Measurements from ENCODE around the gene CSF2. TPM values are rescaled to one million over a fixed set of nuclear protein-coding genes. Genes with fewer than 3 reads are reported as not detected.

Gene CSF2
- total RNA-seq, 2 donors from 2014 or later: not detected

DNA sequence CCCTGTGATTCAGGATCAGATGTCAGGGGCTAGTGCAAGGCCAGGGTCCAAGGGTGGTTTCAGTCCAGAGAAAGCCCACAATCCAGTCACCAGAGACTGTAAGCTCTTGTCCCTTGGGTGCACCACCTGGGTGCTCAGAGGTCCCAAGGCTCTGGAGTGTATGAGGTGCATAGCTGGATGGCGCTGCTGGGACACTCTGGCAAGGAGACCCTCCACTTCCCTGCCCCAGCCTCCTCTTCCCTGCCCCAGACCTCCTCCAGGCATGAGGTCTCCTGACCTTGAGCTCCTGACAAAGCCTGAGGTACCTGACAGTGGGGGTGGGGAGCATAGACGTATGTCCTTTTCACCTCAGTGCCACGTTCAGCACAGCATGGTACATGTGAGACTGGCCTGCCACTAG lies 7.0 kb downstream of the CSF2 start:
- no peak for DNase-seq
- intact Hi-C loops (cut with DNase I): no loop called here
- no peak for ATAC-seq

DNA sequence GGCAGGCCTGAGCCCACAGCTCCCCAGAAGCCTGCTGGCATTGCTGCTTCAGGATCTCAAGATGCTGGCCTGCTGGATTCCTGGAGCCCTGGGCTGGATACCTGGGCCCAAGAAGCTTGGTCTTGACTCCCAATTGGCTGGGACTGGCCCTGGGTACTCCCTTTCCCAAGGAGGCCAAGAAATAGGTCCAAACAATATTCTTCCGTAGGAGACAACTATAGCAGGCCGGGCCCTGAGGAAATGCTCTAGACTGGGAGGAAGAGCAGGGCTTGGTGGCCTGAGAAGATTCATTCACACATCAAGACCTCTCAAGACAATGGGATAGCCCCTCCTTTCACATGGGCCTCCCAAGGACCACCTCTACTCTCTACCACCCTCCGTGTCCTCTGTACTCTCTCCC lies 7.9 kb downstream of the CSF2 start:
- no peak for ATAC-seq
- no peak for DNase-seq
- intact Hi-C loops (cut with DNase I): no loop called here

DNA sequence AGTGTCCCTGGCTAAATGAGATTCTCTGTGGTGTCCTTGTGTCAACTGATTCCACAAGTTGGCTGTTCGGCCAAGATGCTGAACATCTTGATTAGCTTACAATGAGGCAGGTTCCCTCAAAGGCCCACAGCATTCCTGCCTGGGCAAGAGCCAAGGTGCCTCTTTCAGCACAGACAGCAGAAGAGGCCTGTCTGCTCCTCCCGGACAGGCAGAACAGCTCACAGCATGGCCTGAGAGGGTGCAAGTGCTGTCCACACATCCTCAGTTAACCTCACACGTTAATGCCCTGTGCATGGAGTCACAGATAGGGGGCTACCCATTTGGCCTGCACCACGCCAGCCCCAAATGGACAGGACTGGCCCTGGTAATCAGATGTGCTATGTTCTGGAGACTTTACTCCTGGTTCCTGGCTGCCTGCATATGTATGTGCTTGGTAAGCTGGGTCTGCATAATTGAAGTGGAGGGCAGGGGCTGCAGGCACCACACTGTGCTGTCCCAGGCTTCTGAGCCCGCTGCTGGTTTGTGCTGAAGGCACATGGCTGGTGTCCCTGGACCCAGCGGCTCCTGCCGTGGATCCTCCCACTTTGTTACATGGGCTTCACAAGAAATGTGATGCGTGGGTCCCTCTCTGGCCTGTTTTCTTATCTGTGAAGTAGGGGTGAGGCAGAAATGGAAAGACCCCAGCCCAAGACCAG lies 8.9 kb downstream of the CSF2 start:
- DNase-seq: no peak
- no peak for ATAC-seq
- intact Hi-C loops (cut with DNase I): no loop called here

DNA sequence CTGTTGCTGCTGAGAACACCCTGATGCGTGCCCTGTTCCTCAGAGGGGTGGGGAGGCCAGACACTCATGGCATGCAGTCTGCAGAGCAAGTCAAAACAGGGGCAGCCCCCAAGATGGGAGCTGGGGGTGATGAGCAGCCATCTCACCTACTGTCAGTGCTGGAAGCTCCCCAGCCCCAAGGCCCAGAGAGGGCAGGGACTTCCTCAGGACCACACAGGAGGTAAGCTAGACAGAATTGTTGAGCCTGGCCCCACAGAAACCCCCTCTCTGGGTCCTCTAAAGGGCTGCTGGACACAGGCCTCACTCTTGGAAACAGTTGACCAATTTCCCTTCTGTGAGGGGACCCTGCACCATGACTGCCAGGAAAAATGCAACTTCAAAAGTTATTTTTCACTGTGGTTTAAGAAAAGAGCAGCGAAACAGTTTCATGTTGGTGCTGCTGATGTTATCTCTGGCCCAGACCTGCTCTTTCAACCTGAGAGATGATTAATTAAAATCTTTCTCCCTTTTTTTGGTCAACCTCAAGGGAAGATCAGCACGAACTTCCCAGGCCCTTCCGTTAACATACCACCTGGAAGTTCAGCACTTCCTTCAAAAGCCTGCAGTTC lies 9.6 kb downstream of the CSF2 start:
- DNase-seq (no peak), ATAC-seq (no peak)
- intact Hi-C loops (cut with DNase I): no loop called here

DNA sequence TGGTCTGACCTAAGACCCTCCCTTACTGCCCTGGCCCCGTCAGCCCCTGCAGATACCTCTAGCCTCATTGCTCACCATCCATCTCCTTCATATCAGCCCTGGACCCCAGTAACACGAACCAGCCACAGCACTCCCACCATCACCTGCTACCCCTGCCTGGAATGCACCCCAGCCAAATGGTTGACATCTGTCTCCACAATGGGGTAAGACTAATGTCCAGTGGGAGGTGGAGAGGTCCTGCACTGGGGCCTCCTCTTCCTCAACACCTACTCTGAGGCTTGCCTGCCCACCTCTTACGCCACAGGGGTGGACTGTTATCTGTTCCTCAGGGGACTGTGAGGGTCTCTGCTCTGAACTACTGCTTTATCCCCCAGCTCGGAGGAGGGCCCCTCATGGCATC lies 12.1 kb downstream of the CSF2 start:
- intact Hi-C loops (cut with DNase I): no loop called here
- no peak for DNase-seq

DNA sequence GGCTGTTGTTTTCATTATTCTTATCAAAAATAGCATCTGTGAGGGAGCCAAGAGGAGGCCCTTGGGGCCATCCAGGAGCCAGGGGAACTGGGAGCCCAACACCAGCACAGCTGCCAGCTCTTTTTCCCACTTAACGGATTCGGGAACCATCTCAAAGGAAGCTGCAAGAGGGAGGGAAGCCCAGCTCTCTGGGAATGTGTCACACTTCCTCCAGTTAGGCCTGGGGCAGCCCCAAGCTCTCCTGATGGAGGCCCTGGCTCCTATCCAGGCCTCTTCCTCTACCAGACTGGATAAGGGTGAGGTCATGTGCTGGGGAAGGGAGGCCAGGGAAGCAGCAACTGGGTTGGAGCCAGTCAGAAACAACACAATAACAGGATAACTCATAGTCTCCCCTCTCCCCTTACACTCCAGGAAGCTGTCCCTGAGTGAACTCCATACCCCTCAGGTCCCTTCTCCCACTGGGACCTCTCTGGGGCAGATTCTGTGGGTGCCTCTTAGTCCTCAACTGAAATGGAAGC lies 12.7 kb downstream of the CSF2 start:
- peak; percentile 89 to 95 for ATAC-seq
- DNase-seq: peak; percentile 88
- intact Hi-C loops (cut with DNase I): no loop called here

More for the DNA sequence above, 12.1 kb downstream of the CSF2 start:
- no peak for ATAC-seq

DNA sequence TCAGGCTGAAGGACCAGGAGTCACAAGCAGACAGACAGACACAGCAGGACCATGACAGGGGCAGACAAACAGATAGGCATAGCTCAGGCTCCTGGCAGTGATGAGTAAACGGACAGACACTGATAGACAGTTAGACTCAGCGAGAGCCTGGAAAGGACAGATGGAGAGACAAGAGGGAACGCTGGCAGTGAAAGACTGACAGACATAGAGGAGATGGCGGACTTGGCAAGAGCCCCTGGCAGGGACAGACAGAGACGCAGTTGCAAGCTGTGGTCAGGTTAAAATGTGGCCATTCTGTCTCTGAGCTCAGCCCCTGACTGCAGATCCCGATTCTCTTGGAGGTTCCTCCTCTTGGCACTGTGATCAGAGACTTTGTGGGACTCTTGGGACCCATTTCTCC lies 13.6 kb downstream of the CSF2 start:
- intact Hi-C loops (cut with DNase I): no loop called here
- DNase-seq (no peak), ATAC-seq (no peak)

DNA sequence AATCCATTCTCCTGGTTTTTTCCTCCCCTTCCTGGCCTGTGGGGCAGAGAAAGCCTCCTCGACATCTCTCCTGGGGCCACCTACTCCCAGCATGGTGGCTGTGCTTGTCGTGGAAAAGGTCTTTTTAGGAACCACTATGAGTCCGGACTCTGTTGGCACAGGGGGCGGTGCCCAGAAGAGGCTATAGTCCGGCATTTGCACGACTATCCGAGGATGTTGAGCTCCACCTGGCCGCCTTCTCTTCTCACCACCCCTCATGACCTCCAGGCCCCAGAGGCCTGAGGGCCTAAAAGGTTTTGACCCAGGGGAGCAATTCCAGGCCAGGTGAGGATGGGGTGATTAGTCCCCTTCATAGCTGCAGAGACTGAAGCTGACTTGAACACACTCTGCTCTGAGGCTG lies 14.1 kb downstream of the CSF2 start:
- DNase-seq (no peak), ATAC-seq (no peak)
- intact Hi-C loops (cut with DNase I): no loop called here

DNA sequence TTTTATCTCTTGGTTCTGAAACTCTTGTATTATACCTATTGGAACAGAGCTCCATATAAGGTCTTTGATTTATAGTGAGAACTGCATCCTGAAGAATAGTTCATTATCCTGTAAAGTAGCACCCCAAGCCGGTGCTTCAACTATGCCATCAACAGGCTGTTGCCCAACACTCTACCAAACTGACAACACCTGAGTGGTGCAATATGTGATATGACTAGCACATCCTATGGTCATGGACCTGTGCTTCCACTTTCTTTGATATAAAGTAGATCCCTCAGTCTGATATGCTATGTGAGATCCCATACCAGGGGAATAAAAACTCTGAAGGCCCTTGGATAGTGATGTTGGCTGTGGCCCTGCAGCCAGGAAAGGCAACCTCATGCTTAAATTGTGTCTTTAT lies 15.8 kb downstream of the CSF2 start:
- ATAC-seq (no peak), DNase-seq (no peak)
- intact Hi-C loops (cut with DNase I): no loop called here

DNA sequence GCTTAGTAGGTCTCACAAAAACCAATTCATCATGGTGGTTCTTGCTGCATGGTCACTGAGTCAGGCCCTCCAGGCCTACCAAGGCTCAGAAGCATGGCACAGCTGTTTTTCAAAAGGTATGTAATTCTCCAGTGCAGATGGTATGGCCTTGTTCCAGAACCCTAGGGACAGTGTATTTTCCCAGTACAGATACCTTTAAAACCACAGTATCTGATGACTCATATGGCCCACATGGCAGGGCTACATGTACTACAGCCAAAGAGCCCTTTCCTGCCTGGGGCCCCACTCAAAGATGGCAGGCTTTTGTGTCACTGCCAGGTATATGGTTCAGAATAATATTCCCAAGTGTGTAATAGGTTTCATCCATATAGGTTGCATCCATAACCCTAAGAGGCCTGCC lies 16.5 kb downstream of the CSF2 start:
- DNase-seq (no peak), ATAC-seq (no peak)
- intact Hi-C loops (cut with DNase I): no loop called here

DNA sequence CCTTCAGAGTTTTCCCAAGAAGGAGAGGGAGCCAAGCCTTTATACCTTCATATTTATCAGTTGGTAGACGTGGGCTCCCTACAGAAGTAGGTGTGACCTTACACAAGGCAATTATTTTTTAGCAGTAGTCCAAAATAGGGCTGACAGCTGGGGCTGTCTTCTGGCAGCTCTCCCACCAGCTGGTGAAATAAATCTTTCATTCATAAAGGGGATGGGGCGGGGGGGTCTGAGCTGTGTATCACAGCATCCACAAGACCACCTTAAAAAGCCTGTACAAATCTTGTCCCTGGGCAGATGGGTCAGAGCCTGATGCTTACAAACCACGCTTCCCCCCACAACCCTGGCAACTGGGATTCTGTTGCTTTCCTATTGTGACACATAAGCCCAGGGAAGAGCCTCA lies 19.7 kb downstream of the CSF2 start:
- intact Hi-C loops (cut with DNase I): no loop called here
- DNase-seq (no peak), ATAC-seq (no peak)

DNA sequence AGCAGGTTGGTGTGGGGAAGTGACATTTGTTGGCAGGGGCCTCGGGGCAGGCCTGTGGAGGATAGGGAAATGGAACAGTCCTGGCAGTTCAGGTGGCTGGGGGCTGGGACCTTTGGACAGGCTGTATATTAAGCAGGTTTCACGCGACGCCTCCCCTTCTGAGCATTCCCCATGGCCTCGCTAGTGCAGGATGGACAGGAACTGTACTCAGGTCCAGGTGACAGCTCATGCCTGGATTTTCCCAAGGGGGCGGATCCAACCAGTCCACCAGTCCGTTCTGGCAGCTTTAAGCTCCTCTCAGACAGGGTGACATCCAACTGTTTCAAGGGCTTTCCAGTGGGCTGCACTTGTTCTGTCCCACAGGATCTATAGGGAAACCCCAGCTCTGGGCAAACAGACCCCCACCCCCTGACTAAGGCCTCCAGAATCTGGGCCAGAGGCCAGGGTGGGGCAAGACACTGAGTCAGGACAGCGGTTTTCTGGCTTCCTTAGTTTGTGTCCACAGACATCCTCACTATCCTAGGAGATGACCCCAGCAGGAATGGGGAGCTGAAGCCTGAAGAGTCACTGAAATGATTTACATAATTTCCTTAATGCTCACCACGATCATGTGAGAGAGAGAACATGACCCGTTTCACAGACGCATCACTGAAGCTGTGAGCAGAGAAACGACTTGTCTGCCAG lies 20.9 kb downstream of the CSF2 start:
- DNase-seq (no peak), ATAC-seq (peak in 1 of 2 donors; percentile 26)
- intact Hi-C loops (cut with DNase I): no loop called here

DNA sequence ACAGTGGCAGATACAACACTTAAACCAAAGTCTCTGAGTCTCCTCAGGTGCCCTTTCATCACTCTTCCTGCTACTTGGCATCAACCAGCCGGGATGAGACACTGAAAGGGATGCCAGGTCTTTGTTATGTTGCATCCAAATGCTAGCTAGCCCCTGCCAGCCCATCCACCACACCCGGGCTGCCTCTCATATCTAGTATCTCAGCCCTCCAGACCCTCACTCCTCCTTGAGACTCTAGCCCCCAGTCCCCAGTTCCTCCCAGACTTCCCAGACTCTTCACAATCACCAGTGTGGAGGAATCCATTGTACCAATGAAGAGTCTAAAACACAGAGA lies 21.5 kb downstream of the CSF2 start:
- intact Hi-C loops (cut with DNase I): no loop called here
- ATAC-seq: no peak
- no peak for DNase-seq

DNA sequence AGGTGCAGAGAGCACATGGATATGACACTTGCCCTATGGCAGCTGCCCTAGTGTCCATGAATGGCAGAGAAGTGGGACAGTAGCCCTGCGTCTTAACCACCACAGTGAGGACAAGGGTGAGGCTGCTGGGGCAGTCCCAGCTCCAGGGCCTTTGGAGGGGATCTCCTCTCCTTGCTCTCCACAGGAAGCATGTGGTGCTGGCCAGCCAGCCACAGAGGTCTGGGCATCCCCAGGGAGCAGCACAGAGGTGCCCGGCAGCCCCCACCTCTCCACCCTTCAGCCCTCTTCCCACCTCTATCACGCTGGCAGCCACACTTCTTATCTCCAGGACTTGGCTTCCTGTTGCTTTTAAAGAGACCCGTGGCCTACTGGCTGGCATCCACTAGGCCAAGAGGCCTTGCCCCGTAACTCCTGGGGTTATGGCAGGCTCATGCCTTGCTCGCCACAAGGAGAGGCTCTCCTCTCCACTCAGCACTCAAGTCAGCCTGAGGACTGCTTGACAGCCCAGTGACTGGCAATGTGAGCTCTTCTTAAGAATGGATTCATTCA lies 21.9 kb downstream of the CSF2 start:
- ATAC-seq (peak; percentile 49 to 53), DNase-seq (no peak)
- intact Hi-C loops (cut with DNase I): no loop called here

DNA sequence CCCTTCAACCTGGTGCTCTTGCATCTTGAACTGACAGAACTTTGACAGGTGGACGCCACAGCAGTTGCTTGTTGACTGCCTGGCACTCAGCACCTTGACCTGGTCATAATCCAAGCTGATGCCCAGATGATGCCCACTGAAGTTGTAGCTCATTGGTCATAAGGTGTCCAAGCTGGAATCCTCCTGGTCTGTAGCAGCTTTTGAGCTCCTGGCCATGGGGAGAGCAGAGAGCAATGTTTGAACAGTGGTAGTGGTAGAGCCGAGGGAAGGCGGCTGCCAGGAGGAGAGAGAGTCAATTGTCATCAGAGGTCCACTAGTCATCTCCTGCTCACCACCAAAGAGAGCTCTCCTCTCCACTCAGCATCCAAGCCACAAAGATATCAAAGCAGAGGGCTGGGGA lies 23.3 kb downstream of the CSF2 start:
- no peak for ATAC-seq
- DNase-seq: no peak
- intact Hi-C loops (cut with DNase I): no loop called here

DNA sequence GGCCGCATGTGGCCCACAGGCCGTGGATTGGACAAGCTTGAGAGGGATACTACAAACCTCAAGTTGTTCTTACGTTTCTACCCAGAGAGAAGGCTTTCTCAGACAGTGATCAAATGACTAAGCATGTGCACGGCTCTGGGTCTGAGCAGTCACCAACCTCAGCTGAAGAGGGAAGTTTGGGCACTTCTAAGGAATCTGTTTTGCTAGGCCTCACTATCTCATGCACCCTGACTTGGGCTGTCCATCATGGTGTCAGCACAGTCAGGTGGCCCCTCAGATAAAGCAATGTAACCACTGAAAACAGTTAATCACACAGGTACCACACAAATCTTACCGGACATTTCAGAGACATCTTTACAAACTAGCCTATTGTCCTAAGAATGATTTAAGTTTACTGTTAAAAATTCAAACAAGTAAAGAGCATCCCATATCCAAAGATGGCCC lies 24.6 kb downstream of the CSF2 start:
- ATAC-seq: no peak
- no peak for DNase-seq
- intact Hi-C loops (cut with DNase I): no loop called here

DNA sequence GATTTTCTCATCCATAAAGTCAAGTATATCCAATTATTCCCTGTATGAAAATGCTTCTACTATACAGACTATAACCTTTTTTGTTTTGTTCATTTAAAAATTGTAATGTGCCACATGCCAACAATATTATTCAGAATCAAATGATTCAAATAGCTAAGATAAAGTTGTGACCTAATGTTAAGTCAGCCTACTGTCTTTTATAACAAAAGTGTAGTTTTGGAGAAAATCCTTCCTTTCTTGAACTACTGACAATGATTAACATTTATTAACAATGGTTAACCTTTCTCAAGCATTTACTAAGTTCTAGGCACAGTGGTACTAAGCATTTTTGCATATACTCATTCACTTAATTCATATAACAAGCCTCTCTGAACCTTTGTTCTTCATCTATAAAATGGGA lies 25.0 kb downstream of the CSF2 start:
- intact Hi-C loops (cut with DNase I): no loop called here
- ATAC-seq: no peak
- DNase-seq: no peak

DNA sequence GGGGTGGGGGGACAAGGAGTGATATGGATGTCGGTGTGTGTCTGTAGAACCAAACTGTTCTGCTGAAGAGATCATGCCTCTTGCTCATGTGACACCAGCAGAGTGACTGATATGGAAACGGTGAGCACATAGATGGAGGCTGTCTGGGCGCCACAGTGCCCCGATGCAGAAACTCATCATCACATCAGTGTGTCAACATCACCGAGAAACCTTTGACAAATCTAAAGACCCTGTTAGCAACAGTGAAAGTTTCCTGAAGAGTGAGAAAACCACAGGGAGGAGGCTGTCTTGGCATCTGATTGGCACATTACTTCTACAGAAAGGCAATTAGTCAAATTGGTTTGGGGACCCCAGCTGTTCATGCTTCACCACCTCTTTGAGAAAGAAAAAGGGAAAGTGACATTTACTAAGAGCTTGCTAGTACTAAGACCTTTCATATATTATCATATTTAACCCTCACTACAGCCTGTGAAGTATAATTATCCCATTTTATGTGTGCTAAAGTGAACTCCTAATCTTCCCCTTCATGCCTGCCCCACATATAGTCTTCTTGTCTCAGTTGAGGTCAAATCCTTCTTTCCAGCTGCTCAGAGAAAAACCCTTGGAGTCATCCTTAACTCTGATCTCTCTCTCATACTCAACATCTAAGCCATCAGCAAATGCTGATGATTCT lies 25.6 kb downstream of the CSF2 start:
- no peak for DNase-seq
- no peak for ATAC-seq
- intact Hi-C loops (cut with DNase I): no loop called here

DNA sequence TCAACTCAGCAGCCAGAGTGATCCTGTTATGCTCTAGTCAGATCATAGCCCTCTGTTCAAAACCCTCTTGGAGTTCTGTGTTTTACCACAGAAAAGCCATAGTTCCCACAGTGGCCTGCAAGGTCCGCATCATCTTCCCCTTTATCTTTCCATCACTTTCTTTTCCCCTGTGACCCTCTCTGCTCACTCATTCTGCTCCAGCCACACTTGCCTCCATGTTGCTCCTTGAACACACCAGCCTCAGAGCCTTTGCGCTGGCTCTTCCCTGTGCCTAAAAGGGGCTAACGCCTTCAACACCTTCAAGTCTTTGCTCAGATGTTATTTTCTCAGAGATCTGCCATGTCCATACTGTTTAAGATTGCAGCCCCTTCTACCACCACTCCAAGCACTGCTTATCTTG lies 26.3 kb downstream of the CSF2 start:
- DNase-seq (no peak), ATAC-seq (no peak)
- intact Hi-C loops (cut with DNase I): no loop called here

DNA sequence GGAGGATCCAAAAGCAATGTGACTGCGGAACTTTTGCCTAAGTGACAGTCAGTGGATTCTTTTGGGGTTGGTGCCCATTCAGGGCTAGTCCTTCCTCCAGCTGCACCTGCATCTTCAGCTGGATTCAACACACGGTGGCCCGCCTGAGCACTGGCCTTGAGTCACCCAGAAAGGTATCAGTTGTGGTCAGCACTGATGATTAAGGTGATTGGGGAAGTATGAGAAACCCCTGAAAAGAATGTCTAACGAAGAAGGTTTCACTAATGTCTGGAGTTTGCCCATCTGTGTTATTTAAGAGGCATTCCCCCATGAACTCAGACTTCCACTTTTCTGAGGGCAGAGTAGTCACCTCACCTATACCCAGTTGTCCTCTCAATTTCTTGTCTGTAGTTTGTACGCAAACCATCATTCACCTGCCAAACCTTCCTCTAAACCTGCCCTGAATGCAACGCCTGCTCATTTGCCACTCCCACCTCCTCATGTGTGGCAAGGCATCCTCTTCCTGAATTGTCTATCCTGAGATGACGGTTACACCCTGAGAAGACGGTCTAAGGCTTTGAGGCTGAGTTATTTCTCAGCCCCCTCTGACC lies 27.2 kb downstream of the CSF2 start:
- DNase-seq (no peak), ATAC-seq (no peak)
- intact Hi-C loops (cut with DNase I): no loop called here

Data from left cardiac atrium (tissue), 4 donors.